SH-SY5Y (cell line): Measurements from ENCODE around the gene KIF3A.

ENCODE experiments used
- GATA2 ChIP-seq: IDR thresholded peaks from 2 replicates; pipeline ENCODE4 v1.6.1; 2011; ENCODE audit warnings: mild to moderate bottlenecking, low read depth, low read length
- GATA3 ChIP-seq: IDR thresholded peaks from 2 replicates; pipeline ENCODE4 v1.6.1; 2011; ENCODE audit warnings: low read depth, mild to moderate bottlenecking, low read length, moderate library complexity

DNA sequence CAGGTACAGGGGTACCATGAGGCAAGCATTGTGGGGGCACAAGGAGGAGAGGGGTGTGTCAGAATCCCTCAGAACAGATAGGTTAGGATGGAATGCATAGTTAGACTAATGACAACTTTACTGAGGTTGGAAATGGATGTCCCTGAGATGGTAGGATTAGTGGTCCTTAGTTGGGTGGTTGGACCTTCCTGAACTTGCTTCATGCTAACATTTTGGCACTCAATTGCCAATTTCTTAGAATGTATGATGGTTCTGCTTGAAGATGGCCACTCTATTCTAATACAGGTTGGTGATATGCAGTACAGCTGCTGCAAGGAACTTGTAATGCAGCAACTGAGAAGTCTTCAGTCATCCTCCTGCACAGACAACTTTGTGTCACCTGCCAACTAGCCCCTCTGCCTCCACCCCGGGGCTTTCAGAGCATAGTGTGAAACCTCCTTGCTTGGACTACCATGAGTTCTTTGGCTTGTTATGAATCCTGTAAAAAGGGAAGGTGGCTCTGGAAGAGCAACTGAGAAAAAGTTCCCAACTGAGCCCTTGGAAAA is 15.3 kb upstream of the KIF3A start:
- TF ChIP-seq GATA2 (no peak), GATA3 (no peak)
